ENCODE data around the gene PTPDC1.

The PTPDC1 gene

GRCh38 chr9:94156348-94157049 lies 72.2 kb downstream of the PTPDC1 start:
- no peak overlapping the region for H2AFZ ChIP-seq (ENCODE audit: low read depth, low read length)
- no peak overlapping the region for H3K4me3 ChIP-seq (ENCODE audit: low read length)
- H3K27me3 ChIP-seq (ENCODE audit: insufficient read depth, low read length): no peaks in the 10 kb centered on the region
- H3K36me3 ChIP-seq (ENCODE audit: insufficient read depth, low read length): no peaks in the 10 kb centered on the region
- H3K4me1 ChIP-seq (ENCODE audit: insufficient read depth, low read length): peaks cover 5% of the 10 kb centered on the region
- no peaks in the 10 kb centered on the region for H3K9me3 ChIP-seq (ENCODE audit: low read length)

- Histone ChIP-seq H3K4me1 (ENCODE audit: insufficient read depth, low read length) (peaks cover 5% of the 10 kb centered on the region), H3K27me3 (ENCODE audit: insufficient read depth, low read length) (no peaks in the 10 kb centered on the region), H3K4me3 (ENCODE audit: low read length) (no peak overlapping the region), H2AFZ (ENCODE audit: low read depth, low read length) (no peak overlapping the region), H3K9me3 (ENCODE audit: low read length) (no peaks in the 10 kb centered on the region), H3K36me3 (ENCODE audit: insufficient read depth, low read length) (no peaks in the 10 kb centered on the region)
These were observed 73.0 kb downstream of the PTPDC1 start for GRCh38 chr9:94157050-94157801.
